GM18861 (cell line): ENCODE results near the gene SMIM38.

Experiments used
- ATAC-seq: cut with Tn5 transposase; IDR thresholded peaks from one replicate; pipeline ENCODE4 v1.9.1; 2021; ENCODE audit not compliant: unreplicated experiment

Gene SMIM38

DNA sequence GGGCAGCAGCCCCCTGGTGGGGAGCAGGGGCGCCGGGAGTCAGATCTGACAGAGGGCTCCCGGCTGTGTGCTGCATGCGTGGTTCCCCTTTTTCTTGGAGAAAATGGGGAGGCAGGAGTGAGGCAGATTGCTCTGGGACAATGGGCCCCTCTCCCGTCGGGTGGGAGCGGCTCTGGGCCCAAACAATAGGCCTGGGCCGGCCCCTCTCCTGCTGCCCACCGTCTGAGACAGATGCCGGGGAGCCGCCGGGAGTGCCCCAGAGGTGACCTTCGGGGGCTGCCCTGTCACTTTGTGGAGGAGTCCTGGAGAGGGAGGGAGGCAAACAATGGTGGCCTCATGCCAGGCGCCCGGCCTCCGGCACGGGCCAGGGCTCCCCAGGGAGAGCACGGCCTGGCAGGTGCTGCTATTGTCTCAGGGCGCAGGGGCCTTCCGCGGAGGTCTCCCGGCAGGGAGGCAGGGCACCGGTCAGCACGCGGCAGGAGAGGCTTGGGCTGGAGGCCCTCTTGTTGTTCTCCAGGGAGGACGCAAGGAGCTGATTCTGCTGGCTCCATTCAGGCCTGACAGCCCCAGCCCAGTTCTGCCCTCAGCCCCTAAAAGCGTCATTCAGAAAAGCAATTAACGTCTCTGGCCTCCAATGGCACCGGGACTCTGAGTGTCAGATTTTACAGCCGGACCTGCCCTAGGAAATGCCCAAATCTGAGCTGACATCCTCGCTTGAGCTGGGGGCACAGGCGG, 44.8 kb downstream of the SMIM38 start:
- ATAC-seq = no peak

DNA sequence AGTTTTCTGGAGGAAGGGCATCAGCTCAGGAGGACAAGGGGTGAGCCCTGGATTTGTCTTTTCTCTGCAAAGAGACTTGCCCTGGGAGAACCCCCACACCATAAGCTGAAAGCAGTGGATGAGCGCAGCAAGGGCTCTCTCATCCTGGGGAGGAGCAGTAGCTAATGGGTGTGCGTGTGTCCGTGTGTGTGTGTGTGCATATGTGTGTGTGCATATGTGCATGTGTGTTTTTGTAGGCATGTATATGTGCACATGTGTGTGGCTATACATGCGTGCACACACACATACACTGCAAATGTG, 45.3 kb downstream of the SMIM38 start:
- ATAC-seq = no peak

DNA sequence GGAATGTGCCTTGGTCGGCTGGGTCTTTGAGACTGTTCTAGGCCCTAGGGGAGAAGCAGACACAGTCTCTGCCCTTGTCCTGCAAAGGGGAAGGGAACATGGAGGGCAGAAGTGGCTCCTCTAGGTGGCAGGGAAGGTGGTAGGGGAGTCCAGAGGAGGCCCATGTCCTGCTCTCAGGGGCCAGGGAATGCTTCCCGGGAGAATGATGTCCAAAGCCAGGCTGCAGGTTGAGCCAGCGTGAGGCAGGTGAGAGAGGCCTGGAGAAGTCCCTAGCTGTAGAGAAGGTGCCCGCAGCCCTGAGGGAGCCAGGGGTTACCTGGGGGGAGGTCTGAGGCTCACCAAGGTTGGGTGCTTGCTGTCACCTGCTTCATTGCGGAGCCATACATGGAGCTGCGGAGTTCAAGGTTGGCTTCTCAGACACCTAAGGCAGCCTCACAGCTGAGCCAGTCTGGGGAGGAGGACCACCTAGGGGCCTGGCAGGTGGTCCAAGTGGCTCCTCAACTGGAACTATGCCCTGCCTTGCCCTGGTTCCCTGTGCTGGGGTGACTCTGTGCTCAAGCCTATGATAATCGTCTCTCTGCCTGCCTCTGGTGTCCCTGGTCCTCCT, 46.1 kb downstream of the SMIM38 start:
- ATAC-seq = no peak

DNA sequence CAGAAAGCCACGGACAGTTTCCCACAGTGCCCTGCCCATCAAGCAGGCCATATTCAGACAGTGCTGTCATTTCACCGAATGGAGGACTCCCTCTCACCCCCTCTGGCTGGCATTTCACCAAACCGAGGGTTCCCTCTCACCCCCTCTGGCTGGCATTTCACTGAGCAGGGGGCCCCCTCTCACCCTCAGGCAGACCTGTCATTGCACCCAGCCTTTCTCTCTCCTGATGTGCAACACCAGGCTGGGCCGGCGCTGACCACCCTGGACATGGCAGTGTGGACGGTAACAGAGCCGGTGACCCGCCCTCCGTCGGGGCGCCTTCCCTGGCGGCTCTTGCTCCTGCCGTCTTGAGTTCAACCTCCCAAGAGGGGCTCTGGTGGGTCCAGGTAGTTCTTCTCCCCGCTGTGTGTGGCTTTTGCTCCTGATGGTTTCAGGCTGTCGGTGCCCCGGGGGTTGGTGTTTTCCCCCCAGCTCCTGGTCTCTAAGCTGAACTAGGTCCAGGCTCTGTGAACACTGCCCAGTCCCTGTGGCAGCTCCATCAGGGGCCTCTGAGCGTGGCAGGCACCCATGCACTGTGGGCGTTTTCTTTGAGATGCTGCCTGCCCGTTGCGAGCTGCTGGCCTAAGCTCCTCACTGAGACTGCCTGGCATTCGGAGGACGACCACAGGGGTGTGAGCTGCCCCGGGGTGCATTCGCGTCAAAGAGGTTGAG, 46.9 kb downstream of the SMIM38 start:
- ATAC-seq = no peak

DNA sequence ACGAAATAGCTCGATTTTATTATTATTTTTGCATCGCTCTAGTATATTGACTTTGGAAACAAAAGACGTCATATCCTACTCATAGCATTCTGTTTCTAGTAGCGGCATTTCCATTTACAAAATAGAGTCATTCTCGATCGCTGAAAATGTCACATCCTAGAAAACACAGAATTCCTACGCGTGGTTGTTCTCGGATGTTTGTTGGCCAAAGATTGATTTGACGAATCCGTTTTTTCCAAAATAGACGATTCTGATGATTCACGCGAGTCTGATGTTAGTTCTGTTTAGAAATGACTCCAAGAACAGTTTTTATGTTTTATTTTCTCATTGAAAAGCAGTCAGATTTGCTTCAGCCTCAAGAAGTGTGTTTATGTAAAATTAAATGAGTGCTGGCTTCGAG, 47.6 kb downstream of the SMIM38 start:
- no peak for ATAC-seq

DNA sequence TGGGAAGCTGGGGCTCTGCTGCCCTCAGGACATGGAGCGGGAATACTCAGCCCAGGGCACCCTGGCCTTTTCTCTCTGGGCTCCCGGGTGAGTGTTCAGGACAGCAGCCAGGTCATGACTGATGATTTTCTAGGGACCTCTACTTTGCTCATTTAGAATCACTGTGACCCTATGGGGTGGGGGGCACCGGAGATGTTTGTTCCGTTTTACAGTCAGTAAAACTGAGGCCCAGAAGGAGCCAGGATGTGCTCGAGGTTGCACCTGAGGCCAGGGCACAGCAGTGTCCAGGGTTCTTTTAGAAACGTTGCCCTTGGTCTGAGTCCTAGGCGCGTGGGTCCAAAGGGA, 48.1 kb downstream of the SMIM38 start:
- no peak for ATAC-seq

DNA sequence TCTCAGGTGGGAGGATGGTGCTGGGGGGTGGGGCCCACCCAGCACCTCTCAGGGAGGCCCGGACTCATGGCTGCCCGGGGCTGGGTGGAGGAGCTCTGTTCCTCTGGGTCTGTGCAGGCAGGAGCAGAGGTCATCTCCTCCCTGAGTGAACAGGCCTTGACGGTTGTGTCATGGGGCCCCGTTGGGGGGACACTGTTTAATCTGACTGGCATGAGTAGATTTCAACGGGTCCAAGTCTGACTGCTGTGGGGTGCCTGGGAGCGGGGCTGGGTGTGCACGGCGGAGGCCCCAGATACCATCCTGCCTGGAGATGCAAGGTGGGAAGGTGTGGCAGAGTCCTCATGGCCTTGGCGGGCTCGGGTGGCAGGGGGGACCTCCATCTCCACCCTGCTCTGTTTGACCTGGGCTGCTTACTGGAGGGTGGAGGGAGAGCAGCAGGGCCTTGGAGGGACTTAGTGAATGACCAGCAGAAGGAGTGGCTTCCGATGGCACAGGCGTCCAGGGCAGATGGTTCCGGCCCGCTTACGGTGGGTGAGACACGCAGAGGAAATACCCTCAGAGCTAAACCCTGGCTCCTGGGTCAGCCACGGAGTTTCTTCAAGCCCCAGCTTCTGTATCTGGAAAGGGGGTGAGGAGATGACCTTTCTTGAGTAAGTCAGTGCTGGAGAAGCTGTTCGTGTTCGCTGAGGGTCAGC, 48.7 kb downstream of the SMIM38 start:
- no peak for ATAC-seq

DNA sequence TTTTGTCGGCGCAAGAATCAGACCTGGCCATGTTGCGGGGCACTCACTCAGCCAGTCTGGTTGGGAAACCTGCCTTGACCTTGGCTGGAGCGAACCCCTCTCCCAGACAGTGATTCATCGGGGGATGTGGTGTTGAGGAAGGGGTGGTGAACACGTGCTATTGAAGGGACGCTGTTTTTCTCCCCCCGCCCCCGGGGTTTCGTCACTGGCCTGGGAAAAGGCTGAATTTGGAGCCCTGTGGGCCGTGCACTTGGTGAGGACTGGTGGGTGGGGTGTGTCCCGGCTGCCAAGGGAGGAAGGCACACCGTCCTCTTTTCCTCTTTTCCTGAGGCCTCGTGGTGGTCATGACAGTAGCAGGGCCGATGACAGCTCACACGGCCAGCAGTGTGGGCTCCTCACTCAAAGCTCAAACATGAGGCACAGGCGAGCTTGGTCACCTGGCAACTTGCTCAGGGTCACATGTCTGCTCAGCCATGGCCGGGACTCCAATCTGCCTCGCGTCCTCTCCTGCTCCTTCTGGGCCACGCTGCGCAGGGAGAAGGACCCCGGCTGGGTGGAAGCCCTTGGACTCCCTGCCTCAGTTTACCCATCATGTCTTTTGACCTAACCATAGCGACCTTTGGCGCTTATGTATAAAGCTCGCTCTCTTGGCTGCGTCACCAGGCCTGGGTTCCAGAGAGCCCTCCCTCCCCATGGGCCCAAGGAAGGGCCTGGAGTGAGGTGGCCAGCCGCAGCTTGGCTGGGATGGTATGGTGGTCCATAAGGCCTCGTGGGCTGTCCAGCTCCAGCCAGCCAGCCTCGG, 49.4 kb downstream of the SMIM38 start:
- no peak for ATAC-seq
